ENCODE results near the gene PTPRR.

PTPRR gene, protein sequence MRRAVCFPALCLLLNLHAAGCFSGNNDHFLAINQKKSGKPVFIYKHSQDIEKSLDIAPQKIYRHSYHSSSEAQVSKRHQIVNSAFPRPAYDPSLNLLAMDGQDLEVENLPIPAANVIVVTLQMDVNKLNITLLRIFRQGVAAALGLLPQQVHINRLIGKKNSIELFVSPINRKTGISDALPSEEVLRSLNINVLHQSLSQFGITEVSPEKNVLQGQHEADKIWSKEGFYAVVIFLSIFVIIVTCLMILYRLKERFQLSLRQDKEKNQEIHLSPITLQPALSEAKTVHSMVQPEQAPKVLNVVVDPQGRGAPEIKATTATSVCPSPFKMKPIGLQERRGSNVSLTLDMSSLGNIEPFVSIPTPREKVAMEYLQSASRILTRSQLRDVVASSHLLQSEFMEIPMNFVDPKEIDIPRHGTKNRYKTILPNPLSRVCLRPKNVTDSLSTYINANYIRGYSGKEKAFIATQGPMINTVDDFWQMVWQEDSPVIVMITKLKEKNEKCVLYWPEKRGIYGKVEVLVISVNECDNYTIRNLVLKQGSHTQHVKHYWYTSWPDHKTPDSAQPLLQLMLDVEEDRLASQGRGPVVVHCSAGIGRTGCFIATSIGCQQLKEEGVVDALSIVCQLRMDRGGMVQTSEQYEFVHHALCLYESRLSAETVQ

GRCh38 chr12:70920251-70920851 lies at the start of gene PTPRR:
Gene PTPRR (minus strand): TSS chr12:70920738. CDS start chr12:70920390, 348 bp downstream.
- no peak for DNase-seq (ENCODE audit: low spot score)

DNA sequence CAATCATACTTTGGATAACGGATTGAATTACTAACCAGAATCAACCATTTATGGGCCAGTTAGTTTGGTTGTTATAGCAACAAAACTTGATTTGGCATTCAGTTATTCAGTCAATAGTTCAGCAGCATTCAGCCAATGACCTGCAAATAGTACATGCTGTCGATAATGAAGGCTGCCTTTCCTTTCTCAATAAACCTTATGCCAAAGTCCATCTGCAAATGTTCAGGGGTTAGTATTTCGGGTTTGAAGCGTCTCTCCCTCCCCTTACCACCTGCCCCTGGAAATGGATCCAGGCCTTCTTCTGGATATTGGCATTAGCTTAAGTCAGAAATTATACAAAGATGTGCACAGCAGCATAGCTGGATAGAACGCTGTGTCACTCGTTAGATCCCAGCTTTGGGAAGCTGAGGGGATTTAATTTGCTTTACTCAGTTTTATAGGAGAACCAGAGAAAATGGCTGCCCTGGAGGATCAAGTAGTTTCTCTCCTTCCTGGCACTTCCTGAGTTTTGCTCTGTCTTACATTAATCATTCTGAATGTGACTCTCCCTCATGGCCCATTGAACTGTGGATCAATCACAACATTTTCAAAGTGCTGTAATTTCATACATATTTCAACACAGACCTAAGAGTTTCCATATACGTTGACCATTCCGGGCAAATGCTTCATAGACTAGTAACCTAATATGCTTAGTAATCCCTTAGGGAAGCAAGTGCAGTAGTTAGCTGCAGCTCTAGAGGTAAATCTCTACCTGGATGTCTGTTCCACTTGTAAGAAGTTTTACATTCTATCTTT lies 46.7 kb upstream of the PTPRR start:
- no peak for DNase-seq (ENCODE audit: low spot score)

GRCh38 chr12:70966046-70966445 lies 45.5 kb upstream of the PTPRR start:
- DNase-seq (ENCODE audit: low spot score) = no peak

GRCh38 chr12:70964867-70965510 lies 44.5 kb upstream of the PTPRR start:
- no peak for DNase-seq (ENCODE audit: low spot score)

DNA sequence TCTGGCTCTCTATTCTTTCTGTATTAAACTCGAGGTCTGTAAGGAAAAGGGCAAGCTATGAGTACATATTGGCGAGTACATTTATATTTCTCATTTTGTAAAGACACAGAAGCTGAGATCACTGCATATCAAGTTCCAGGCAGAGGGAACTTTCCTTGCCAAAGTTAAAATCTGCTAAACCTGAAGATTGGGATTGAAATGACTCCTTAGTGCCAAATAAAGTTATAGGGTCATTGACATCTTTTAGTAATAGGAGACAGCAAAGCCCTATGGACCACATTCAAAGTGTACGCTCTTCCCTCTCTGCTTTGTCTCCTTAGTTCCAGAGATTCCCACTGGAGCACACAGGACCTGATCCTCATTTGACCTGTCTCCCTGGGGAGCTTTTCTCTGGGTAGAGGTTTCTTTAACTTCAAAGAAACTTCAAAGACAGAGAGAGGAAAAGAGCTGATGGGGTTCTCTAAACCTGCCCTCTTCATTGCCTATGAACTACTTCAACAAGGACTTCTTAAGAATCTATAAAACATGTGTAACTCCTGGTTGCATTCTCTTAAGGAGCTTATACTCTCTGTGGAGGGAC lies 42.6 kb upstream of the PTPRR start:
- no peak for DNase-seq (ENCODE audit: low spot score)

DNA sequence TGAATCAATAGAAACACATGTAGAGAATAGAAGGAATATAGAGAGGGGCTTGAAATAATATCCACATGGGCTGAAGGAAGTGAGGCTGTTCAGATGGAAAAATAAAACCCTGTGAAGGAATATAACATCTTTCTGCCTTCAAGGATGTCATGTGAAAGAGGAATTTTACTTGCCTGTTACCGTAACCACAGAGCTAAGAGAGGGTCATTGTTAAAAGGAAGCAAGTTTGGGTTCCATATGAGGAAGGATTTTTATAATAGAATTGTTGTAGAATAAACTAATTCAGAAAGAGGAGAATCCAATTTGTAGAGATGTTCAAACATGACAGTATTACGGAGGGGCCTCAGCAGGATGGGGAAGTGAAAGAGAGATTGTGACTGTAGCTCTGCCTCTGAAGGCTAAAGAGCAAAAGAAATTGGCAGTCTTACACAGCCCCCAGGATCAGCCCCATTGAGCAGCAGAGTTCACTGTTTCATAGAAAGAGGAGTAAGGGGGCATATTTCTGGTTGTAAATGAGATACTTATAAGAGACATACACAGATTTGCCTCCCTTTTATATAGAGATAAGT lies 41.8 kb upstream of the PTPRR start:
- DNase-seq (ENCODE audit: low spot score) = no peak

- DNase-seq (ENCODE audit: low spot score) = no peak
Measured at GRCh38 chr12:70960484-70960883, 39.9 kb upstream of the PTPRR start.

GRCh38 chr12:70955415-70955814 lies 34.9 kb upstream of the PTPRR start:
- no peak for DNase-seq (ENCODE audit: low spot score)

- DNase-seq (ENCODE audit: low spot score) = no peak
Measured at GRCh38 chr12:70950451-70950850, 29.9 kb upstream of the PTPRR start.

DNA sequence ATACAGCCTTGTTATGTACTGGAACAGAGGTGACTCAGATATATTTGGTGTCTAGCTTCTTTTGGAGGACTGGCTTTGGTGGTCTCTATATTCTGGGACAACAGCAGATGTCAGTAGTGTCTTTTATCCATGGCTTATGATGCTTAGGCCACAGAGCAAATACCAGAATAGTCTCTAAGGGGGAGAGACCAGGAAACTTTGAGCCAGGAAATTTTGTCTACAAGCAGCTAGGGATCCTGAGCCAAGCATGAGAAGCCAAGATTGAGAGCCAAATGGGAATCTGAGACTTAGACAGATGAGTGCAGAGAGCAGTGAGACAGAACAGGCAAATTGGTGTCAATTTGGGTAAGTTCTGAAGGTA lies 28.4 kb upstream of the PTPRR start:
- DNase-seq (ENCODE audit: low spot score) = no peak

DNA sequence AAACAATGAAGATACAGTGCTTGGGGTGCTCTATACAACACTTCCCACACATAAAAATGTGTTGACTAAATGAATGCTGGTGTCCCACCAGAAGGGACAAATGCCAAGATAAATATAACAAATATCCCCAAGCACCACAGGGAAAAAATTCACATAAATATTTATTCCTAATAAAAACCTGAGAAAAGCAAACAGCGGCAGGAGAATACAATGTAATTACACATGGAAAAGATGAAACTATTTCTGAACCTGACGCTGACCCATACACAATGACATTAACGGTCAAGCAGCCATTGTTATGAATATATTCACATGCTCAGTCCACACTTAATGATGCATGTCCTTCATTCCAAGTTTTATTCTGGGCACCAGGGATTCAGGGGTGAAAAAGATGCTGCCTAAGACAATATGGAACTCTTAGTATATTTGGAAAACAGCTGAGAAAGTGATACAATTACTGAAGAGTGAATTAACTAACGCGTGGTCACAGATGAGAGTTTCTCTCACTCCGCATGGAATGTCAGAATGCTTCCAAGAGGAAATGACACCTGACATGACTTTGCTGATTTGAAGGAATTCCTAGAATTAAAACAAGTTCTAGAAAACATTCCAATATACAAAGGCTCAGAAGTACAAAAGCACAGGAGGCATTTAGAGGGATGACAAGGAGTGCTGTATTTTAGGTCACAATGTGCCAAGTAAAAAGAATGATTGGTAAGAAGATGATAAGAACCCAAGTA lies 27.9 kb upstream of the PTPRR start:
- no peak for DNase-seq (ENCODE audit: low spot score)

DNA sequence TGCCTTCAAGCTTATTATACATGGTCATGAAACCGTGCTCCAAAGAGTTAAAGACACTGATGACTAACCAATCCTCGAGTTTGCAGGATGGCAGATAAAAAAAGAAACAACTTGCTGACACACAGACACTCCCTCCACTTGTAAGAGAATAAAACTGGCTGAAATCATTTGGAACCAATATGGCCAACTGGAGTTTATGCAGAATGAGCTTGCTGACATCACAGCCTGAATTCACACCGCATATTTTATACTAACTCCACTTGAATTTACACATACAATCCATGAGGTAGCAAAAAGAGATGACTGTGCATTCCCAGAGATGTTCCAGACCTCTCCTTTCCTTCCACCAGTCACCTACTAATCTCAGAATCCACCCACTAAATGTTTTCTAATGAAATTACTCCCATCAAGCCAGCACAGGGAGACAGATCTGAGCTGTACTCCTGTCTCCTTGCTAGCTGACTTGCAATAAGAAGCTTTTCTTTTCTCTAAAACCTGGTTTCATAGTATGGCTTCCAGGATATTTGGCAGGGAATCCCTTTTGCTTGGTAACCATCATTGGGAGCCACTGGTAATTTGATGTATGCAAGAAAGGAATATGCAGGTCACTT lies 15.8 kb upstream of the PTPRR start:
- DNase-seq (ENCODE audit: low spot score) = no peak

- no peak for DNase-seq (ENCODE audit: low spot score)
Measured at GRCh38 chr12:70933133-70933532, 12.6 kb upstream of the PTPRR start.

- DNase-seq (ENCODE audit: low spot score) = no peak
Measured at GRCh38 chr12:70929029-70929428, 8.5 kb upstream of the PTPRR start.

DNA sequence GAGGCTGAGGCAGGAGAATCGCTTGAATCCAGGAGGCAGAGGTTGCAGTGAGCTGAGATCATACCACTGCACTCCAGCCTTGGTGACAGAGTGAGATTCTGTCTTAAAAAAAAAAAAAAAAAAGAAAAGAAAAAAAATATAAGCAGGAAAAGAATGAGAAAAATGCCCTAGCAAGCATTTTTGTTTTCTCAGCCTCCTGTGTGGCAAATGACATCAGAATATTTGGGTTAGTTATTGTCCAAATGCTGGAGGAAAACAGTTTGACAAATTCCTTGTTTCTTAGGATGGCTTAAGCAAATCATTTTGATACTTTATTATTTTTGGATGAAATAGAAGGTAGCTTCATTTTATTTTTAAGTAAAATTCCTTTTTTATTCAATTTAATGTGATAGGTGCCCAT lies 7.5 kb upstream of the PTPRR start:
- no peak for DNase-seq (ENCODE audit: low spot score)

- DNase-seq (ENCODE audit: low spot score) = no peak
Measured at GRCh38 chr12:70927356-70927755, 6.8 kb upstream of the PTPRR start.

DNA sequence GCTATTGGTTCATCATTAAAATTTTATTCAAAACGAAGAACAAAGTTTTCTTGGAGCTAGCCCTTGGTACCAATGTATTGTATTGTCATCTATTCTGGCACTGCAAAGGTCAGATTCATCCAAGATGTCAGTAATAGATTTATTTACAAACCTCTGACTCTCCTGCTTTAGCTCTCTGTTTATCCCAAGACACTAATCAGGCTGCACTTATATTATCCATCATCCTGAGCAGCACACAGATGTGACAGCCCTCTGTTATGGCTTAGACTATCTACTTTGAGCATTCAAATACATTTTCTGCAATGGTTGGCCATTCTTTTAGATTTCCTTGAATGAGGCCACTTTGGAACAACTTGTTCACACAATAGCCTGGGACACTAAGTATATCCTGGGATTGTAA lies 5.0 kb upstream of the PTPRR start:
- DNase-seq (ENCODE audit: low spot score) = no peak

GRCh38 chr12:70920891-70921290 lies 353 bp upstream of the PTPRR start:
- DNase-seq (ENCODE audit: low spot score) = no peak

DNA sequence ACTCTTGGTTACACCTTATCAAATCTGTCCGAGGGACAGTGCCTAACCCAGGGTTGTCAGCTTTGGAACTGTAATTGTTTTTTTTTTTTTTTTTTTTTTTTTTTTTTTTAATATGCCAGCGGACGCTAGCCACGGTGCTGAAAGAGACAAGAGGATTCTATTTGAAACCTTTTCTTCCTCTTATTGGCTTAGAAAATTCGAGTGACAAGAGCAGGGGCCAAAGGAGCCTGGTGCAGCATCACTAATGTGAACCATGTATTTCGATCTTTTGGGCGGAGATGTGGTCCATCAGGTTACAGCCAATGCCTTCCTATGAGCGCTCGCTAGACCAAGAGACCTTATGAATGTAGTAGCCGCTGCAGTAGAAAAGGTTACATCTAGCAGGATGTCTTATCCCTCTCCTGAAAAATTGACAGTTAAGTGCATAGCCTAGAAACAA lies 922 bp downstream of the PTPRR start:
- no peak for DNase-seq (ENCODE audit: low spot score)

DNA sequence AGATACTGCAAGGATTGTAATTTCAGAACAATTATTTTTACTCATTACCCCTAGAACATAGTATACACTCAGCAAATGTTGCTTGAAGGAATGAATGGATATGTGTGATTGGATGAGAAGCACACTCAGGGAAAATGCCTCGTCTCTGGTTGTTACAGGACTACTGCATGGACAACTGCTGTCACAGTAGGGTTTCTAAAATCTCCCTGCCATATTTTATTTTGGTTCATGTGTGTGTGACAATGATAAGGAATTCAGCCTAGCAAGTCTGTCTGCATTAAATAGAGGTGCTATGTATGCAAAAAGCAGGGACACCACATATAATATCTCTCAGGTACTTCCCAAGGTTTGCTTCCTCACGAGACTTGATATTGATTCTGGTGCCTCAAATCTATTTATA lies 1.4 kb downstream of the PTPRR start:
- DNase-seq (ENCODE audit: low spot score) = no peak

Data from HuH-7 (cell line).